AG08396 (cell line): Measurements from ENCODE around the gene PLAAT2.
A peak's percentile ranks its signal among the peaks of the same experiment; 100 is the strongest.
"Not testable (repeated sequence)": the region's sequence is repeated elsewhere in the genome, so short reads cannot be mapped to it uniquely, and the experiment has no call there.

Experiments
- DNase-seq: peaks from one replicate; pipeline ENCODE4 v3.0.0; 2012; ENCODE audit warnings: low spot score, mixed read lengths

The PLAAT2 gene

GRCh38 chr11:63578882-63579281 lies 15.7 kb upstream of the PLAAT2 start:
- DNase-seq, result not testable (repeated sequence)

- no peak for DNase-seq
Measured at GRCh38 chr11:63574856-63575602, 11.8 kb upstream of the PLAAT2 start.

- DNase-seq, result peak; percentile 61
Measured at GRCh38 chr11:63573881-63574855, 11.0 kb upstream of the PLAAT2 start.

- DNase-seq, result no peak
Measured at GRCh38 chr11:63572026-63572688, 9.0 kb upstream of the PLAAT2 start.

GRCh38 chr11:63569570-63569969 lies 6.4 kb upstream of the PLAAT2 start:
- DNase-seq, result no peak

GRCh38 chr11:63567044-63567840 lies 4.1 kb upstream of the PLAAT2 start:
- DNase-seq, result peak; percentile 56

- DNase-seq, result no peak
Measured at GRCh38 chr11:63564784-63565350, 1.7 kb upstream of the PLAAT2 start.

- DNase-seq, result no peak
Measured at GRCh38 chr11:63564056-63564774, 1.0 kb upstream of the PLAAT2 start.

GRCh38 chr11:63560506-63561180 lies 2.5 kb downstream of the PLAAT2 start:
- DNase-seq, result no peak

- no peak for DNase-seq
Measured at GRCh38 chr11:63558459-63559157, 4.6 kb downstream of the PLAAT2 start.

GRCh38 chr11:63557570-63557969 lies 5.6 kb downstream of the PLAAT2 start:
- DNase-seq, result no peak

- no peak for DNase-seq
Measured at GRCh38 chr11:63556404-63557013, 6.7 kb downstream of the PLAAT2 start.

GRCh38 chr11:63554877-63555223 lies 8.3 kb downstream of the PLAAT2 start:
- DNase-seq, result no peak

- no peak for DNase-seq
Measured at GRCh38 chr11:63553759-63554158, 9.4 kb downstream of the PLAAT2 start.

- DNase-seq, result no peak
Measured at GRCh38 chr11:63552921-63553320, 10.3 kb downstream of the PLAAT2 start.

- no peak for DNase-seq
Measured at GRCh38 chr11:63551889-63552266, 11.3 kb downstream of the PLAAT2 start.

- no peak for DNase-seq
Measured at GRCh38 chr11:63551091-63551888, 11.9 kb downstream of the PLAAT2 start.

- DNase-seq, result not testable (repeated sequence)
Measured at GRCh38 chr11:63550156-63550700, 13.0 kb downstream of the PLAAT2 start.
